Activated T-helper 1 cell treated with anti-CD3 and anti-CD28 coated beads, Interleukin-12 subunit alpha, Interleukin-12 subunit beta, Interleukin-2, Interleukin-4 antibody, amounts not matched to agents 30 ng/mL and 10 ng/mL and 1 ng/mL, durations not matched to agents 14 hours and 24 hours and 36 hours (primary cell): ENCODE data around the gene SH3RF3. TPM values are rescaled to one million over a fixed set of nuclear protein-coding genes. Genes with fewer than 3 reads are reported as not detected.

ENCODE experiments used
- DNase-seq: peaks from one replicate; pipeline ENCODE4 v3.0.0; 2021; ENCODE audit warnings: low spot score
- H3K27ac Mint-ChIP-seq: one replicate; pipeline ENCODE4 v1.8.0; 2021; ENCODE audit warnings: mild to moderate bottlenecking, mixed read lengths
- H3K27me3 Mint-ChIP-seq: one replicate; pipeline ENCODE4 v1.8.0; 2022; ENCODE audit warnings: mild to moderate bottlenecking, moderate library complexity, mixed read lengths; ENCODE audit not compliant: insufficient read depth
- H3K36me3 Mint-ChIP-seq: one replicate; pipeline ENCODE4 v1.8.0; 2021; ENCODE audit warnings: low read depth, mixed read lengths
- H3K4me1 Mint-ChIP-seq: one replicate; pipeline ENCODE4 v1.8.0; 2021; ENCODE audit warnings: low read depth, mixed read lengths
- H3K4me3 Mint-ChIP-seq: one replicate; pipeline ENCODE4 v1.8.0; 2021; ENCODE audit warnings: mild to moderate bottlenecking, moderate library complexity, mixed read lengths
- H3K9me3 Mint-ChIP-seq: one replicate; pipeline ENCODE4 v1.8.0; 2021; ENCODE audit warnings: mixed read lengths
- intact Hi-C: fragments of 100-400 bp; cut with micrococcal nuclease; formaldehyde crosslinking; loops from one replicate; pipeline ENCODE4 v1.15.1; 2024
- total RNA-seq: library from RNA; stranded (reverse); gene quantifications from 2 replicates; pipeline ENCODE4 v1.2.3, GENCODE V29; 2022

The SH3RF3 gene
- total RNA-seq, 1 donor from 2014 or later, result 0.39 TPM

DNA sequence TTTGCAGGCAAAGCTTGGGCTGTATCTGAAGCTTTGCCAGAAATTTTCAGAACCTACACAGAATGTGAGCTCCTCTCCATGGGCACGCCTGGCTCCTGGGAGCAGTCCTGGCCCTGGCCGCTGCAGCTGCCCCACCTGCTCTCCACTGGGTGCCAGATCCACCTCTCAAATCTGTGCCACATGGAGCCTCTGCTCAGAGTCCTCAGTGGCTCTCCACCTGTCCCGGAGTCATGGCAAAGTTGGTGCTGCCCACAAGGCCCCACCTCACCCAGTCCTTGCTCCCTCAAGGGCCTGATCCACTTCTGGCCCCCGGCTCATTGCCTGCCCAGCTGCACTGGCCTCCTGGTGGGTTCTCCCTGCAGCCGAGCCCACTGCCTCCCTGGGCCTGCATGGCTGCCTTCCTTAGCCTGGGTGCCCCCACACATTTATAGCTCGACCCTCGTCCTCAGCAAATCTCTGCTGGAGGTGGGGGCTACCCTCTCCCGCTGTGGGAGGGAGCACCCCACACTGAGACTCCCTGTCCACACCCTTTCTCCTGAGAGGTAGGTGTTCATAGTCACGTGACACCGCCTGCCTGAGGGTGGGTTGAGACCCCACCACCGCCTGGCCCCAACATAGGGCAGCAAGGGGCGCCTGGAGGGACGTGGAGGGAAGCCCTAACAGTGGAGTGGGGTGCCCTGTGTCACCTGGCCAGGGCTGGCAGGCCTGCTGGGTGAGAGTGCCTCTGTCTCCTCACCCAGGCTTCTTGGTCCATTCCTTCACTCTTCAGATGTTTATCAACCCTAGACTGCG is 224.1 kb downstream of the SH3RF3 start:
- H3K27me3 Mint-ChIP-seq, result peaks cover 17% of the 10 kb centered on the region
- no peak for DNase-seq
- H3K4me3 Mint-ChIP-seq, result no peak overlapping the region
- no peak overlapping the region for H3K27ac Mint-ChIP-seq
- H3K9me3 Mint-ChIP-seq, result no peaks in the 10 kb centered on the region
- H3K36me3 Mint-ChIP-seq, result no peaks in the 10 kb centered on the region
- peaks cover 13% of the 10 kb centered on the region for H3K4me1 Mint-ChIP-seq
- intact Hi-C loops, result no loop called here

- Mint-ChIP-seq H3K4me3 (no peak overlapping the region), H3K36me3 (no peaks in the 10 kb centered on the region), H3K27ac (no peak overlapping the region), H3K9me3 (no peaks in the 10 kb centered on the region), H3K27me3 (peaks cover 19% of the 10 kb centered on the region), H3K4me1 (peaks cover 3% of the 10 kb centered on the region)
- DNase-seq, result no peak
- intact Hi-C loops, result no loop called here
These were observed 225.1 kb downstream of the SH3RF3 start for GRCh38 chr2:109353806-109354745.

DNA sequence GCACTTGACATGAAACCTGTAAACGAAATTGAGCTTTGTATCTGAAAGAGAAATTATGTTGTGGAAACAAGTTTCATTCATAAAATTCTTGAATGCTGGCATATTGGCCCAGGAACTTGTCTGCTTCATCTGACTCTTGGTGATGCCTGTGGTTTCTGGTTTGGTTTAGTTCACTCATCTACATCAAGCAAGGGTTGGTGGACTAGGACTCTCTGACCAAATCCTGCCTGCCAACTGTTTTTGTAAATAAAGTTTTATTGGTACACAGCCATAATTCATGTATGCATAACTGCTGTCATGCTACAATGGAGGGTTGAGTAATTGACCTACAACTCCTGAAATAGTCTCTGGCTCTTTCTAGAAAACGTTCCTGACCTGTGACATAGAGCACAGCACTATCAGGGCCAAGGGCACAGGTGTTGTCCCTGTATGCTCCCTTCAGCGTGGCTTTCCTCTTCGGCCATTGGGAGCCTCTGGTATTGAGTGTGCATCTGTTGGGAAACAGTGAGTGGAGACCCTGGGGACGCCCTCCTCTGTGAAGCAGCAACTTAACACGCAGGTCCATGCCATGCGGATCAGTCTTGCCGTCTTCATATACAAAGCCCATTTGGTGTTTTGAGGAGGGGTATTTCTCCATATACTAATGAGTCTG is 226.3 kb downstream of the SH3RF3 start:
- intact Hi-C loops, result no loop called here
- no peak for DNase-seq
- Mint-ChIP-seq H3K4me3 (no peak overlapping the region), H3K27ac (no peak overlapping the region), H3K27me3 (peaks cover 15% of the 10 kb centered on the region), H3K9me3 (no peaks in the 10 kb centered on the region), H3K4me1 (no peaks in the 10 kb centered on the region), H3K36me3 (no peaks in the 10 kb centered on the region)

- H3K36me3 Mint-ChIP-seq, result no peaks in the 10 kb centered on the region
- no peak overlapping the region for H3K27ac Mint-ChIP-seq
- intact Hi-C loops, result no loop called here
- H3K27me3 Mint-ChIP-seq, result peaks cover 15% of the 10 kb centered on the region
- H3K4me1 Mint-ChIP-seq, result no peaks in the 10 kb centered on the region
- no peak overlapping the region for H3K4me3 Mint-ChIP-seq
- no peak for DNase-seq
- no peaks in the 10 kb centered on the region for H3K9me3 Mint-ChIP-seq
These were observed 227.5 kb downstream of the SH3RF3 start for GRCh38 chr2:109356324-109357035.

DNA sequence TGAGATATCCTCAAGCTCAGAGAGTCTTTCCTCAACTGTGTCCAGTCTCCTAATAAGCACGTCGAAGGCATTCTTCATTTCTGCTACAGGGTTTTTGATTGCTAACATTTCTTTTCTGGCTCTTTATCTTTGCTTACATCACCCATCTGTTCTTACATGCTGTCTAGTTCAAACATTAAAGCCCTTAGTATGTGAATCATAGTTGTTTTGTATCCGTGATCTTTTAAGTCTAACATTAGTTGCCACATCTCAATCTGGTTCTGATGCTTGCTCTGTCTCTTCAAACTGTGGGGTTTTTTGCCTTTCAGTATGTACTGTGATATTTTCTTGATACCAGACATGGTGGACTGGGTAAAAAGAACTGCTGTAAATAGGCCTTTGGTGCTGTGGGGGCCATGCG is 235.2 kb downstream of the SH3RF3 start:
- H3K4me1 Mint-ChIP-seq, result no peaks in the 10 kb centered on the region
- H3K9me3 Mint-ChIP-seq, result no peaks in the 10 kb centered on the region
- H3K36me3 Mint-ChIP-seq, result no peaks in the 10 kb centered on the region
- no peak overlapping the region for H3K27ac Mint-ChIP-seq
- intact Hi-C loops, result no loop called here
- DNase-seq, result no peak
- H3K27me3 Mint-ChIP-seq, result peaks cover 14% of the 10 kb centered on the region
- no peak overlapping the region for H3K4me3 Mint-ChIP-seq

DNA sequence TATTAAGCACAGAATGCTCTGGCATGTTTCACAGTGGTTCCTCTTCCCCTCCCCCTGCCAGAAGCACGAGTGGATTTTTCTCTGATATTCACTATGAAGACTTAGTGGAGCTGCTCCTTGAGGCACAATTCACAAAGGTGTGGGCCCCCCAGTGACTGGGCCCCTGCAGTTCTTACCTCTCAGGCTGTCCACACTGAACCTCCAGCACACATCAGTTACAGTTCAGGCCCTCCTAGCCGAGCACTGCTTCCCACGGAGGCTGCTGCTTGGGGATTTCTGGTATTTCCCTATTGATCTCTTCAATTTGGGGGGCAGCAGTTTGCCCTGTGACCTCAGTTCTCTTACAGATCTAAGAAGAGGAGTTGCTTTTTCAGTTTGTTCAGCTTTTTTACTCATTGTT is 236.1 kb downstream of the SH3RF3 start:
- Mint-ChIP-seq H3K4me3 (no peak overlapping the region), H3K27me3 (peaks cover 14% of the 10 kb centered on the region), H3K27ac (no peak overlapping the region), H3K9me3 (no peaks in the 10 kb centered on the region), H3K4me1 (no peaks in the 10 kb centered on the region), H3K36me3 (no peaks in the 10 kb centered on the region)
- intact Hi-C loops, result no loop called here
- DNase-seq, result no peak

GRCh38 chr2:109367683-109368082 is 238.7 kb downstream of the SH3RF3 start:
- Mint-ChIP-seq H3K9me3 (no peaks in the 10 kb centered on the region), H3K4me1 (no peaks in the 10 kb centered on the region), H3K4me3 (no peak overlapping the region), H3K36me3 (no peaks in the 10 kb centered on the region), H3K27me3 (peaks cover 13% of the 10 kb centered on the region), H3K27ac (no peak overlapping the region)
- intact Hi-C loops, result no loop called here
- no peak for DNase-seq

DNA sequence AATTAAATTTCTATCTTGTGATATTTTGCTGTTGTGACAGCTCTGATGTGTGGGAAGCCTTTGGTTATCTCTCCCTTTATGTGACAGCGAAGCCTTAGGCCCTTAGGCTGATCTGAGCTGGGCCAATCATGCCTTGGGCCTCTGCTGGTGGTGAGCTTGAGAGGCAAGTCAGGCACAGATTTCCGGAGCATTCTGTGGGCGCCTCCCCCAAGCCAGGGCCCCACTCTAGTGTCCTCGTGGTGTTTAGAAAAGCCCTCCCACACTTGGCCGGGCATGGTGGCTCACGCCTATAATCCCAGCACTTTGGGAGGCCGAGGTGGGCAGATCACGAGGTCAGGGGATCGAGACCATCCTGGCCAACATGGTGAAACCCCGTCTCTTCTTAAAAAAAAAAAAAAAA is 239.8 kb downstream of the SH3RF3 start:
- intact Hi-C loops, result no loop called here
- Mint-ChIP-seq H3K4me3 (no peak overlapping the region), H3K27me3 (peaks cover 10% of the 10 kb centered on the region), H3K36me3 (no peaks in the 10 kb centered on the region), H3K27ac (no peak overlapping the region), H3K4me1 (no peaks in the 10 kb centered on the region), H3K9me3 (no peaks in the 10 kb centered on the region)
- no peak for DNase-seq

GRCh38 chr2:109369671-109370191 is 240.7 kb downstream of the SH3RF3 start:
- no peak overlapping the region for H3K4me3 Mint-ChIP-seq
- H3K9me3 Mint-ChIP-seq, result no peaks in the 10 kb centered on the region
- no peak overlapping the region for H3K27ac Mint-ChIP-seq
- H3K4me1 Mint-ChIP-seq, result no peaks in the 10 kb centered on the region
- no peaks in the 10 kb centered on the region for H3K36me3 Mint-ChIP-seq
- peaks cover 10% of the 10 kb centered on the region for H3K27me3 Mint-ChIP-seq
- no peak for DNase-seq
- intact Hi-C loops, result no loop called here

DNA sequence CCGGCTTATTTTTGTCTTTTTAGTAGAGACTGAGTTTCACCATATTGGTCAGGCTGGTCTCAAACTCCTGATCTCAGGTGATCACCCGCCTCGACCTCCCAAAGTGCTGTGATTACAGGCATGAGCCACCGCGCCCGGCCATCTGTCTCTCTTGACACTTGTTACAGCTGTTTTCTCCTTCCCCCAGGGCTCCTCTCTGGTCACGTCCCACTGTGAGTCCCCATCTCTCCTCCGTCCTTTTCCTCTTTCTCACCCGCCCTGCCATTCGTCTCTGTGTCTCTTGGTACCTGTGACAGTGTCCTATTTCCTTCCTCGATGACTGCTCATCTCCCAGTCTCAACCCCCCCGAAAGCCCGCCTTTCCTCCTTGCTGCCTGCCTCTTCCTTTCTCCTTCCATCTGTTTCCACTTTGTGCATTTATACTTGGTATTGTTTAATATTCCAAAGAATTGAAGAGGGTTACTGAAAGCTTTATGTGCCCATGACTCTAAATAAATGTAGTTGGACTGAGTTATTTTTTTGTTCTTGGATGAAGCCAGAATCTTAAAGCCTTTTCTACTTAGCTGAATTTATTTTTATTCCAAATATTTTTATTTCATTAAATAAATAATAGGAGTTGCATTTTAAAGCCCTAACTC is 241.5 kb downstream of the SH3RF3 start:
- Mint-ChIP-seq H3K4me3 (no peak overlapping the region), H3K27ac (no peak overlapping the region), H3K4me1 (no peaks in the 10 kb centered on the region), H3K9me3 (no peaks in the 10 kb centered on the region), H3K27me3 (peaks cover 6% of the 10 kb centered on the region), H3K36me3 (no peaks in the 10 kb centered on the region)
- no peak for DNase-seq
- intact Hi-C loops, result no loop called here

- Mint-ChIP-seq H3K4me3 (no peak overlapping the region), H3K4me1 (no peaks in the 10 kb centered on the region), H3K27me3 (peaks cover 6% of the 10 kb centered on the region), H3K36me3 (no peaks in the 10 kb centered on the region), H3K9me3 (no peaks in the 10 kb centered on the region), H3K27ac (no peak overlapping the region)
- DNase-seq, result no peak
- intact Hi-C loops, result no loop called here
These were observed 242.6 kb downstream of the SH3RF3 start for GRCh38 chr2:109371481-109372170.
